Trophoblast cell (in vitro differentiated cells and primary cell): ENCODE data around the gene GGT6.

ENCODE experiments used
- DNase-seq, 2 donors: peaks; one replicate each; pipeline ENCODE4 v3.0.0-alpha.2; 2016
- H2AFZ ChIP-seq: 2 replicates; pipeline ENCODE4 v1.6.1; 2013; ENCODE audit warnings: low read length, moderate library complexity, mild to moderate bottlenecking; ENCODE audit not compliant: insufficient read depth, poor library complexity
- H2AK5ac ChIP-seq: 2 replicates; pipeline ENCODE4 v1.6.1; 2013; ENCODE audit warnings: mild to moderate bottlenecking, low read length
- H2BK120ac ChIP-seq: 2 replicates; pipeline ENCODE4 v1.6.1; 2013; ENCODE audit warnings: low read length, mild to moderate bottlenecking, moderate library complexity; ENCODE audit not compliant: insufficient read depth, poor library complexity
- H2BK12ac ChIP-seq: 2 replicates; pipeline ENCODE4 v1.6.1; 2013; ENCODE audit warnings: mild to moderate bottlenecking, low read length, moderate library complexity
- H2BK5ac ChIP-seq: 2 replicates; pipeline ENCODE4 v1.6.1; 2013; ENCODE audit warnings: low read length, low read depth, moderate library complexity, mild to moderate bottlenecking; ENCODE audit not compliant: poor library complexity
- H3K14ac ChIP-seq: 2 replicates; pipeline ENCODE4 v1.6.1; 2013; ENCODE audit warnings: mild to moderate bottlenecking, low read length
- H3K18ac ChIP-seq: 2 replicates; pipeline ENCODE4 v1.6.1; 2013; ENCODE audit warnings: mild to moderate bottlenecking, low read length
- H3K23ac ChIP-seq: 2 replicates; pipeline ENCODE4 v1.6.1; 2013; ENCODE audit warnings: low read length
- H3K27ac ChIP-seq: 2 replicates; pipeline ENCODE4 v1.5.1; 2013; ENCODE audit warnings: low read depth, mild to moderate bottlenecking, inconsistent platforms, low read length, moderate library complexity
- H3K27me3 ChIP-seq: 2 replicates; pipeline ENCODE4 v1.6.1; 2013; ENCODE audit warnings: inconsistent platforms, mild to moderate bottlenecking, low read length, moderate library complexity; ENCODE audit not compliant: insufficient read depth
- H3K36me3 ChIP-seq, 2 experiments: 1 replicate in 1 of 2; 2 replicates in 1 of 2; pipeline ENCODE4 v1.6.1; 2013; ENCODE audit warnings: low read length in 2 of 2, mild to moderate bottlenecking in 2 of 2, moderate library complexity in 1 of 2; ENCODE audit not compliant: insufficient read depth in 2 of 2, control insufficient read depth in 1 of 2
- H3K4ac ChIP-seq: 2 replicates; pipeline ENCODE4 v1.6.1; 2013; ENCODE audit warnings: low read depth, mild to moderate bottlenecking, low read length, moderate library complexity
- H3K4me1 ChIP-seq, 2 experiments: 1 replicate in 1 of 2; 2 replicates in 1 of 2; pipeline ENCODE4 v1.6.1; 2013; ENCODE audit warnings: low read length in 2 of 2, mild to moderate bottlenecking in 2 of 2, moderate library complexity in 1 of 2; ENCODE audit not compliant: insufficient read depth in 2 of 2, control insufficient read depth in 1 of 2
- H3K4me2 ChIP-seq: 2 replicates; pipeline ENCODE4 v1.6.1; 2013; ENCODE audit warnings: inconsistent platforms, mild to moderate bottlenecking, low read length, moderate library complexity
- H3K4me3 ChIP-seq: 2 replicates; pipeline ENCODE4 v1.5.1; 2013; ENCODE audit warnings: mild to moderate bottlenecking, low read depth, low read length, inconsistent platforms
- H3K79me1 ChIP-seq: one replicate; pipeline ENCODE4 v1.6.1; 2013; ENCODE audit warnings: low read length
- H3K79me2 ChIP-seq: 2 replicates; pipeline ENCODE4 v1.6.1; 2013; ENCODE audit warnings: low read length, mild to moderate bottlenecking; ENCODE audit not compliant: control insufficient read depth, insufficient read depth, poor library complexity
- H3K9ac ChIP-seq: 2 replicates; pipeline ENCODE4 v1.6.1; 2013; ENCODE audit warnings: mild to moderate bottlenecking, low read length
- H3K9me3 ChIP-seq: 2 replicates; pipeline ENCODE4 v1.6.1; 2013; ENCODE audit warnings: low read depth, mild to moderate bottlenecking, control low read depth, inconsistent platforms, low read length; ENCODE audit not compliant: insufficient read depth
- H4K12ac ChIP-seq: 2 replicates; pipeline ENCODE4 v1.6.1; 2013; ENCODE audit warnings: low read depth, mild to moderate bottlenecking, low read length, moderate library complexity
- H4K8ac ChIP-seq: 2 replicates; pipeline ENCODE4 v1.6.1; 2013; ENCODE audit warnings: low read depth, mild to moderate bottlenecking, low read length, moderate library complexity
- H4K91ac ChIP-seq: one replicate; pipeline ENCODE4 v1.6.1; 2013; ENCODE audit warnings: low read depth, mild to moderate bottlenecking, low read length, moderate library complexity
- WGBS: extraction: QIAGEN DNeasy Blood & Tissue Kit; methylation state at CpG from one replicate; pipeline ENCODE4 v1.1.7; 2013; ENCODE audit warnings: missing lambda C conversion rate; ENCODE audit not compliant: insufficient read length, insufficient coverage; ENCODE audit errors: extremely low coverage; 5-methylcytosine and 5-hydroxymethylcytosine counted together

Gene GGT6

GRCh38 chr17:4583206-4583605 is 22.8 kb upstream of the GGT6 start:
- no peak overlapping the region for H3K9ac ChIP-seq

GRCh38 chr17:4582691-4583090 is 22.3 kb upstream of the GGT6 start:
- Histone ChIP-seq H3K36me3 (no peaks in the 10 kb centered on the region), H3K9ac (no peak overlapping the region), H3K4ac (no peak overlapping the region), H2BK12ac (no peak overlapping the region), H4K91ac (peak overlapping the region; percentile 2), H4K8ac (no peak overlapping the region), H2BK5ac (no peak overlapping the region), H3K18ac (no peak overlapping the region), H3K14ac (no peak overlapping the region), H2BK120ac (no peak overlapping the region), H4K12ac (no peak overlapping the region), H3K27me3 (no peaks in the 10 kb centered on the region), H3K4me1 (peaks cover 30 to 49% of the 10 kb centered on the region in 2 experiments), H3K27ac (no peak overlapping the region), H3K79me2 (peaks cover 30% of the 10 kb centered on the region), H3K79me1 (peaks cover 28% of the 10 kb centered on the region), H3K23ac (no peak overlapping the region), H3K4me2 (no peak overlapping the region), H2AFZ (no peak overlapping the region), H3K4me3 (no peak overlapping the region), H3K9me3 (peaks cover 1% of the 10 kb centered on the region), H2AK5ac (no peak overlapping the region)
- no peak for DNase-seq
- WGBS = no CpG with 5 or more reads among the region's 8 CpGs

More at GRCh38 chr17:4583206-4583605, 22.8 kb upstream of the GGT6 start:
- Histone ChIP-seq H4K8ac (no peak overlapping the region), H3K4ac (no peak overlapping the region), H3K36me3 (no peaks in the 10 kb centered on the region), H2BK12ac (no peak overlapping the region), H3K4me2 (no peak overlapping the region), H2AFZ (no peak overlapping the region), H4K91ac (peak overlapping the region; percentile 2), H3K27ac (no peak overlapping the region), H2BK120ac (no peak overlapping the region), H3K18ac (no peak overlapping the region), H3K4me1 (peaks cover 32 to 51% of the 10 kb centered on the region in 2 experiments), H4K12ac (no peak overlapping the region), H3K23ac (no peak overlapping the region), H3K79me1 (peaks cover 31% of the 10 kb centered on the region), H3K9me3 (peaks cover 1% of the 10 kb centered on the region), H3K4me3 (no peak overlapping the region), H3K27me3 (no peaks in the 10 kb centered on the region), H2BK5ac (no peak overlapping the region), H3K14ac (no peak overlapping the region), H3K79me2 (peaks cover 31% of the 10 kb centered on the region), H2AK5ac (no peak overlapping the region)
- DNase-seq = no peak
- WGBS = no CpG with 5 or more reads among the region's 3 CpGs

- no peak overlapping the region for H3K23ac ChIP-seq
- H2AK5ac ChIP-seq = no peak overlapping the region
- no peak overlapping the region for H3K18ac ChIP-seq
- H3K27ac ChIP-seq = no peak overlapping the region
- DNase-seq = no peak
- H3K27me3 ChIP-seq = no peaks in the 10 kb centered on the region
- no peak overlapping the region for H3K4ac ChIP-seq
- no peak overlapping the region for H4K8ac ChIP-seq
- peaks cover 28% of the 10 kb centered on the region for H3K79me2 ChIP-seq
- H2BK120ac ChIP-seq = no peak overlapping the region
- H3K9ac ChIP-seq = no peak overlapping the region
- no peak overlapping the region for H2AFZ ChIP-seq
- H4K12ac ChIP-seq = no peak overlapping the region
- H4K91ac ChIP-seq = peak overlapping the region; percentile 1
- no peak overlapping the region for H2BK5ac ChIP-seq
- H2BK12ac ChIP-seq = no peak overlapping the region
- no peak overlapping the region for H3K4me3 ChIP-seq
- H3K36me3 ChIP-seq = no peaks in the 10 kb centered on the region
- peaks cover 1% of the 10 kb centered on the region for H3K9me3 ChIP-seq
- peaks cover 31 to 47% of the 10 kb centered on the region in 2 experiments for H3K4me1 ChIP-seq
- H3K14ac ChIP-seq = no peak overlapping the region
- peaks cover 28% of the 10 kb centered on the region for H3K79me1 ChIP-seq
- WGBS = no CpG with 5 or more reads among the region's 7 CpGs
- H3K4me2 ChIP-seq = no peak overlapping the region
These were observed 21.7 kb upstream of the GGT6 start for GRCh38 chr17:4582101-4582501.

GRCh38 chr17:4580291-4580690 is 19.9 kb upstream of the GGT6 start:
- Histone ChIP-seq H3K18ac (no peak overlapping the region), H3K27ac (no peak overlapping the region), H2AFZ (no peak overlapping the region), H3K27me3 (no peaks in the 10 kb centered on the region), H4K12ac (no peak overlapping the region), H3K79me1 (peaks cover 26% of the 10 kb centered on the region), H3K4ac (no peak overlapping the region), H3K14ac (no peak overlapping the region), H2AK5ac (peak overlapping the region; percentile 34), H3K23ac (no peak overlapping the region), H3K36me3 (no peaks in the 10 kb centered on the region), H4K8ac (no peak overlapping the region), H3K9me3 (peaks cover 1% of the 10 kb centered on the region), H4K91ac (peak overlapping the region; percentile 36), H2BK120ac (peak overlapping the region; percentile 8), H3K9ac (no peak overlapping the region), H2BK12ac (peak overlapping the region; percentile 30), H3K4me1 (peaks cover 33 to 46% of the 10 kb centered on the region in 2 experiments), H3K79me2 (peaks cover 12% of the 10 kb centered on the region), H2BK5ac (peak overlapping the region; percentile 2), H3K4me2 (no peak overlapping the region), H3K4me3 (no peak overlapping the region)
- WGBS = no CpG with 5 or more reads among the region's 7 CpGs
- DNase-seq = no peak
